HL-60 (cell line): ENCODE data around the gene F8.
"Not testable (repeated sequence)": the region's sequence is repeated elsewhere in the genome, so short reads cannot be mapped to it uniquely, and the experiment has no call there.

Experiments used
- DNase-seq, 2 experiments: peaks; one replicate each; pipeline ENCODE4 v3.0.0-alpha.2; 2010 to 2020; ENCODE audit warnings: low read depth in 1 of 2, low spot score in 1 of 2
- H3K27ac ChIP-seq: fragments of 250-450 bp; sonication (Bioruptor Pico); replicated peaks from 2 replicates; pipeline ENCODE4 v1.5.1; 2020; ENCODE audit warnings: mild to moderate bottlenecking, moderate library complexity
- H3K27me3 ChIP-seq: fragments of 250-450 bp; sonication (Bioruptor Pico); 2 replicates; pipeline ENCODE4 v1.5.1; 2021; ENCODE audit warnings: mild to moderate bottlenecking, moderate library complexity; ENCODE audit not compliant: insufficient read depth, poor library complexity, severe bottlenecking
- H3K4me3 ChIP-seq: replicated peaks from 2 replicates; pipeline ENCODE4 v1.5.1; 2011; ENCODE audit warnings: mild to moderate bottlenecking, control low read depth, low read length; ENCODE audit not compliant: insufficient read depth
- GABPA ChIP-seq: IDR thresholded peaks from 2 replicates; pipeline ENCODE4 v1.6.1; 2012; ENCODE audit warnings: low read depth
- POLR2AphosphoS5 ChIP-seq: IDR thresholded peaks from 2 replicates; pipeline ENCODE4 v1.6.1; 2012; ENCODE audit warnings: low read depth
- REST ChIP-seq: IDR thresholded peaks from 2 replicates; pipeline ENCODE4 v1.6.1; 2012; ENCODE audit warnings: low read depth; ENCODE audit not compliant: insufficient replicate concordance
- SPI1 ChIP-seq: IDR thresholded peaks from 2 replicates; pipeline ENCODE4 v1.6.1; 2012; ENCODE audit warnings: low read depth, mild to moderate bottlenecking, borderline replicate concordance
- TF ChIP-seq, protein P1 (sequence below): IDR thresholded peaks from one replicate; pipeline ENCODE4 v1.5.1; 2011; ENCODE audit warnings: low read length, control low read depth, inconsistent platforms; ENCODE audit not compliant: insufficient read depth

The F8 gene

DNA sequence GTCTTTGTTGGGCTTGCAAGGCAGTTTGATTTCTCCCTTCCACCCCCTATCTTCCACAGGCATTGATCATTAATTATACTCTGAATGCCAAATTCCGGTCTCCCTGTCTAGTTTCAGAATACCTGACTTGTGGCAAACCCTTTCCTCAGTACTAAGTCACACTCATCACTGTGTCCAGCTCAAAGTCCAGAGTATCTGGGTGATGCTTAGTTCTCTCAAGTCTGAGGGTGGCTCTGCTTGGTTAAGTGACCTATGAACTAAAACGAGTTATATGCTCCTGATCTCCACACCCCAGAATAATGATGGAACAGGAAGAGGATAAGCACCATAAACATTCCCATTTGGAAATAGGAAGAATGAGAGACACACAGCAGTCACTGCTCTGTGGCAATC is 194.5 kb downstream of the F8 start:
- Histone ChIP-seq H3K4me3 (no peak overlapping the region), H3K27me3 (no peaks in the 10 kb centered on the region), H3K27ac (no peak overlapping the region)
- TF ChIP-seq, protein P1, sequence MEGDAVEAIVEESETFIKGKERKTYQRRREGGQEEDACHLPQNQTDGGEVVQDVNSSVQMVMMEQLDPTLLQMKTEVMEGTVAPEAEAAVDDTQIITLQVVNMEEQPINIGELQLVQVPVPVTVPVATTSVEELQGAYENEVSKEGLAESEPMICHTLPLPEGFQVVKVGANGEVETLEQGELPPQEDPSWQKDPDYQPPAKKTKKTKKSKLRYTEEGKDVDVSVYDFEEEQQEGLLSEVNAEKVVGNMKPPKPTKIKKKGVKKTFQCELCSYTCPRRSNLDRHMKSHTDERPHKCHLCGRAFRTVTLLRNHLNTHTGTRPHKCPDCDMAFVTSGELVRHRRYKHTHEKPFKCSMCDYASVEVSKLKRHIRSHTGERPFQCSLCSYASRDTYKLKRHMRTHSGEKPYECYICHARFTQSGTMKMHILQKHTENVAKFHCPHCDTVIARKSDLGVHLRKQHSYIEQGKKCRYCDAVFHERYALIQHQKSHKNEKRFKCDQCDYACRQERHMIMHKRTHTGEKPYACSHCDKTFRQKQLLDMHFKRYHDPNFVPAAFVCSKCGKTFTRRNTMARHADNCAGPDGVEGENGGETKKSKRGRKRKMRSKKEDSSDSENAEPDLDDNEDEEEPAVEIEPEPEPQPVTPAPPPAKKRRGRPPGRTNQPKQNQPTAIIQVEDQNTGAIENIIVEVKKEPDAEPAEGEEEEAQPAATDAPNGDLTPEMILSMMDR: no peak
- TF ChIP-seq GABPA: no peak
- TF ChIP-seq POLR2AphosphoS5: no peak
- TF ChIP-seq REST: no peak
- TF ChIP-seq SPI1: no peak
- DNase-seq: no peak

GRCh38 chrX:154827194-154828015 is 195.1 kb downstream of the F8 start:
- Histone ChIP-seq H3K27ac (no peak overlapping the region), H3K4me3 (no peak overlapping the region), H3K27me3 (no peaks in the 10 kb centered on the region)
- DNase-seq: no peak
- no peak for TF ChIP-seq POLR2AphosphoS5
- TF ChIP-seq, protein P1: no peak
- no peak for TF ChIP-seq SPI1
- no peak for TF ChIP-seq REST
- TF ChIP-seq GABPA: no peak

- H3K4me3 ChIP-seq, H3K27ac ChIP-seq, H3K27me3 ChIP-seq, DNase-seq: not testable (repeated sequence)
Measured at GRCh38 chrX:154825586-154825985, 196.9 kb downstream of the F8 start.

- Histone ChIP-seq H3K27me3 (no peaks in the 10 kb centered on the region), H3K4me3 (no peak overlapping the region), H3K27ac (no peak overlapping the region)
- DNase-seq: no peak
- TF ChIP-seq SPI1 (no peak), GABPA (no peak), POLR2AphosphoS5 (no peak), REST (no peak)
- TF ChIP-seq, protein P1: no peak
Measured at GRCh38 chrX:154824638-154825037, 197.9 kb downstream of the F8 start.
